K562 (cell line): ENCODE measurements around the gene PARP14. TPM values are rescaled to one million over a fixed set of nuclear protein-coding genes. Genes with fewer than 3 reads are reported as not detected.

Experiments used
- ATAC-seq: fragments of 200-7000 bp; cut with Tn5 transposase; 3 replicates; pipeline ENCODE4 v1.9.1; 2020; ENCODE audit warnings: moderate library complexity
- BruUV-seq: library from RNA; stranded (reverse); fragments of 400-500 nt; replicated peaks from 2 replicates; lab custom pipeline; 2021; lab: Mats Ljungman, UMichigan
- CTCF ChIA-PET: fragments of 300-600 bp; formaldehyde crosslinking; extraction: SDS; loops from one replicate; lab custom pipeline; 2021; ENCODE audit warnings: low intra/inter-chr PET ratio; lab: Yijun Ruan, JAX
- POLR2A ChIA-PET: fragments of 300-600, 350-650 bp; sonication (Branson Sonifier 250); formaldehyde crosslinking; extraction: SDS; loops from one replicate; lab custom pipeline; 2021; ENCODE audit warnings: antibody characterized with exemption, inconsistent platforms; lab: Yijun Ruan, JAX
- DNase-seq, 4 experiments: peaks; one replicate each; pipeline versions ENCODE4 v3.0.0 to v3.0.0-alpha.2; 2011 to 2018; ENCODE audit warnings: low spot score in 3 of 4, mixed read lengths in 3 of 4; ENCODE audit errors: extremely low read depth in 1 of 4
- FAIRE-seq: peaks from 2 replicates; lab custom pipeline; 2011; peaks lifted over from hg19 to GRCh38; lab: Jason Lieb, UNC
- H2AFZ ChIP-seq: 2 replicates; pipeline ENCODE4 v1.6.0; 2011; ENCODE audit warnings: low read depth, low read length, control low read depth, inconsistent platforms
- H3K27ac ChIP-seq: fragments of 200-600 bp; 3 replicates; pipeline ENCODE4 v1.8.0; 2011; ENCODE audit warnings: low read depth, mild to moderate bottlenecking, control low read depth, inconsistent platforms, low read length, moderate library complexity, mixed read lengths; ENCODE audit errors: extremely low read depth
- H3K27me3 ChIP-seq, 2 experiments: fragments of 300-600 bp in 1 of 2; 2 replicates in 1 of 2; 3 replicates in 1 of 2; pipeline versions ENCODE4 v1.6.0 to v1.8.0; 2011; ENCODE audit warnings: inconsistent platforms in 2 of 2, low read length in 2 of 2, mild to moderate bottlenecking in 1 of 2, mixed read lengths in 1 of 2, moderate library complexity in 1 of 2; ENCODE audit not compliant: control insufficient read depth in 2 of 2, insufficient read depth in 2 of 2
- H3K36me3 ChIP-seq: fragments of 300-600 bp; 3 replicates; pipeline ENCODE4 v1.8.0; 2011; ENCODE audit warnings: mild to moderate bottlenecking, low read length, inconsistent platforms; ENCODE audit not compliant: control insufficient read depth, insufficient read depth
- H3K4me1 ChIP-seq, 2 experiments: fragments of 200-600 bp in 1 of 2; replicated peaks in 1 of 2; 2 replicates in 1 of 2; 3 replicates in 1 of 2; pipeline versions ENCODE4 v1.5.1 to v1.8.0; 2011; ENCODE audit warnings: inconsistent platforms in 2 of 2, low read length in 2 of 2, mild to moderate bottlenecking in 1 of 2, mixed read lengths in 1 of 2, moderate library complexity in 1 of 2; ENCODE audit not compliant: control insufficient read depth in 2 of 2, insufficient read depth in 2 of 2
- H3K4me2 ChIP-seq: 2 replicates; pipeline ENCODE4 v1.6.1; 2011; ENCODE audit warnings: low read length, control low read depth, inconsistent platforms, mixed read lengths; ENCODE audit not compliant: insufficient read depth
- H3K4me3 ChIP-seq: fragments of 200-600 bp; sonication (generic), shearing (Covaris generic); 2 replicates; pipeline ENCODE4 v1.5.1; 2016; ENCODE audit warnings: control low read depth, inconsistent platforms
- H3K79me2 ChIP-seq: fragments of 200-600 bp; 3 replicates; pipeline ENCODE4 v1.8.0; 2011; ENCODE audit warnings: low read length, inconsistent platforms; ENCODE audit not compliant: control insufficient read depth, insufficient read depth
- H3K9ac ChIP-seq, 2 experiments: 2 replicates each; pipeline versions ENCODE4 v1.6.0 to v1.6.1; 2011; ENCODE audit warnings: low read depth in 2 of 2, low read length in 2 of 2, control low read depth in 1 of 2, inconsistent platforms in 1 of 2, mild to moderate bottlenecking in 1 of 2, mixed read lengths in 1 of 2; ENCODE audit not compliant: insufficient read depth in 1 of 2
- H3K9me1 ChIP-seq: one replicate; pipeline ENCODE4 v1.6.0; 2011; ENCODE audit warnings: inconsistent platforms, mild to moderate bottlenecking, low read length, moderate library complexity; ENCODE audit not compliant: control insufficient read depth, insufficient read depth
- H3K9me3 ChIP-seq: replicated peaks from 2 replicates; pipeline ENCODE4 v1.5.1; 2011; ENCODE audit warnings: low read depth, low read length, inconsistent platforms; ENCODE audit not compliant: control insufficient read depth, insufficient read depth
- H4K20me1 ChIP-seq: replicated peaks from 2 replicates; pipeline ENCODE4 v1.6.1; 2011; ENCODE audit warnings: low read length, inconsistent platforms, mixed read lengths; ENCODE audit not compliant: control insufficient read depth, insufficient read depth
- ARID3B ChIP-seq: fragments of 250-450 bp; sonication (Bioruptor Pico); IDR thresholded peaks from 2 replicates; pipeline ENCODE4 v1.4.0; 2020; ENCODE audit warnings: borderline replicate concordance
- BRD4 ChIP-seq: fragments of 200-600 bp; sonication (generic); IDR thresholded peaks from 2 replicates; pipeline ENCODE4 v1.6.1; 2017; ENCODE audit warnings: inconsistent platforms
- CEBPG ChIP-seq, 3 experiments: fragments of 200-800 bp in 1 of 3; sonication (Bioruptor generic) in 1 of 3; sonication (generic) in 1 of 3; formaldehyde crosslinking in 1 of 3; IDR thresholded peaks in 2 of 3; conservative IDR thresholded peaks in 1 of 3; 2 replicates each; pipeline versions ENCODE4 v1.6.1 to v1.8.0; 2016 to 2022; ENCODE audit warnings: missing compliant biosample characterization in 2 of 3, missing genetic modification characterization in 2 of 3, mild to moderate bottlenecking in 1 of 3, missing genetic modification reagents in 1 of 3
- FIP1L1 ChIP-seq: fragments of 200-400 bp; formaldehyde crosslinking; IDR thresholded peaks from 2 replicates; pipeline ENCODE4 v1.6.1; 2018; ENCODE audit warnings: mild to moderate bottlenecking, low read depth, low read length; ENCODE audit not compliant: poor library complexity, severe bottlenecking
- HDAC6 ChIP-seq: IDR thresholded peaks from 2 replicates; pipeline ENCODE4 v1.6.1; 2012; ENCODE audit warnings: low read depth, mild to moderate bottlenecking, control low read depth, inconsistent platforms, low read length, moderate library complexity
- HEY1 ChIP-seq: fragments of 250-450 bp; sonication (Bioruptor Pico); IDR thresholded peaks from 2 replicates; pipeline ENCODE4 v1.5.0; 2020; ENCODE audit warnings: mild to moderate bottlenecking, moderate library complexity, borderline replicate concordance
- HMBOX1 ChIP-seq: sonication (generic); IDR thresholded peaks from 2 replicates; pipeline ENCODE4 v1.6.1; 2016
- HOXB6 ChIP-seq: fragments of 250-450 bp; sonication (Bioruptor Pico); IDR thresholded peaks from 2 replicates; pipeline ENCODE4 v1.5.1; 2022; ENCODE audit warnings: mild to moderate bottlenecking, borderline replicate concordance
- MEIS2 ChIP-seq: fragments of 450-650 bp; IDR thresholded peaks from 2 replicates; pipeline ENCODE4 v1.6.1; 2014; ENCODE audit warnings: mild to moderate bottlenecking; ENCODE audit not compliant: partially characterized antibody
- MLX ChIP-seq, 2 experiments: fragments of 450-650 bp in 1 of 2; sonication (generic) in 1 of 2; formaldehyde crosslinking; conservative IDR thresholded peaks; 2 replicates each; pipeline versions ENCODE4 v1.4.0 to v1.8.1; 2020 to 2022; ENCODE audit warnings: mild to moderate bottlenecking in 1 of 2, missing genetic modification reagents in 1 of 2
- NFRKB ChIP-seq: fragments of 450-650 bp; IDR thresholded peaks from 2 replicates; pipeline ENCODE4 v1.6.1; 2016; ENCODE audit warnings: low read depth
- TAL1 ChIP-seq: fragments of 450-650 bp; IDR thresholded peaks from 2 replicates; pipeline ENCODE4 v1.6.1; 2016; ENCODE audit warnings: mild to moderate bottlenecking
- TCF7 ChIP-seq: sonication (generic); IDR thresholded peaks from 2 replicates; pipeline ENCODE4 v1.6.1; 2016; ENCODE audit warnings: antibody characterized with exemption, borderline replicate concordance
- VEZF1 ChIP-seq: fragments of 200-800 bp; sonication (Bioruptor generic); IDR thresholded peaks from 2 replicates; pipeline ENCODE4 v1.6.1; 2017; ENCODE audit warnings: missing genetic modification characterization, missing compliant biosample characterization
- ZKSCAN1 ChIP-seq: fragments of 150-350 bp; IDR thresholded peaks from 2 replicates; pipeline ENCODE4 v1.6.1; 2016; ENCODE audit warnings: low read depth, low read length
- ZNF3 ChIP-seq: fragments of 250-450 bp; sonication (Bioruptor Pico); IDR thresholded peaks from 2 replicates; pipeline ENCODE4 v1.5.0; 2021; ENCODE audit warnings: mild to moderate bottlenecking, moderate library complexity
- whole genome bisulfite sequencing: fragments of 100-300 bp; shearing (Covaris generic); methylation state at CpG from one replicate; pipeline ENCODE4 v1.1.6; 2016; ENCODE audit warnings: low coverage, mixed read lengths; ENCODE audit not compliant: insufficient coverage; ENCODE audit errors: missing lambda C conversion rate; 5-methylcytosine and 5-hydroxymethylcytosine counted together
- in situ Hi-C: fragments of 300-500 bp; cut with MboI; formaldehyde crosslinking; loops from 4 replicates; pipeline ENCODE4 v1.15.0; 2018; ENCODE audit warnings: inconsistent platforms, mixed read lengths
- intact Hi-C: fragments of 100-400 bp; cut with micrococcal nuclease; formaldehyde crosslinking; loops from 2 replicates; pipeline ENCODE4 v1.14.2; 2022
- polyA plus RNA-seq, 8 experiments: library from polyadenylated mRNA; depleted of rRNA in 4 of 8; stranded (reverse) in 5 of 8; unstranded in 3 of 8; fragments of >200 nt; fragmentation: Nextera tagmentation in 2 of 8; fragmentation: Illumina TruSeq in 1 of 8; extraction: Ambion mirVana in 2 of 8; extraction: Trizol in 1 of 8; gene quantifications; 2 replicates each; pipeline versions ENCODE4 v1.2.1 to v1.2.3, GENCODE V29; 2011 to 2014; ENCODE audit warnings: inconsistent platforms in 1 of 8, missing spikeins in 1 of 8
- total RNA-seq, 7 experiments: library from RNA; depleted of rRNA in 6 of 7; stranded (reverse); fragments of >200 nt in 6 of 7; fragmentation: Illumina TruSeq in 2 of 7; extraction: Trizol in 2 of 7; gene quantifications; 2 replicates each; pipeline versions ENCODE4 v1.2.1 to v1.2.3, GENCODE V29; 2011 to 2021; ENCODE audit warnings: low replicate concordance in 1 of 7
- TF ChIP-seq, protein P1 (sequence below), 2 experiments: fragments of 450-650 bp in 1 of 2; sonication (generic) in 1 of 2; formaldehyde crosslinking in 1 of 2; IDR thresholded peaks in 1 of 2; conservative IDR thresholded peaks in 1 of 2; 2 replicates each; pipeline versions ENCODE4 v1.6.1 to v1.8.1; 2016 to 2023; ENCODE audit warnings: mild to moderate bottlenecking in 2 of 2, moderate library complexity in 2 of 2, inconsistent platforms in 1 of 2, missing genetic modification reagents in 1 of 2

The PARP14 gene
- total and polyA plus RNA-seq, 9 of the 15 experiments (the other 6 are each of a cell fraction or from before 2014, with no cell fraction given) = 3.1 to 14.4 (median 9.0) TPM

DNA sequence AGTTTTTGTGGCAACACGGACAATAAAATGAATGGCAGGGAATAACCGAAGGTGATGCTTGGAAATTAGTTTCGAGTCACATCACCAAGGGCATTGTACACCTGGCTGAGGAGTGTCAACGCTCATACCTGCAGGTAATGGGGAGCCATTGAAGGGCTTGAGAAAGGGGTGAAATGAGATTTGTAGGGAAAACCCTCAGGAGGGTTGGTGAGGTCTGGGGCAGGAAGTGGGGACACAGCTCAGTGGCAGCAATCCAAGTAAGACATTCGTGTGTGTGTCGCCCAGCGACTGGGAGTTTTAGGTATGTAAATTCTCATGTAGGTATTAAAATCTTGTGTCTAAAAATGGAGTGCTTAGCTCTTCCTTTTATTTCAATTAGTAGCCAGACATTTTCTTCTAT, 14.3 kb downstream of the PARP14 start:
- Histone ChIP-seq H3K27me3 (no peaks in the 10 kb centered on the region), H4K20me1 (no peaks in the 10 kb centered on the region), H3K4me2 (no peak overlapping the region), H3K9ac (no peak overlapping the region), H2AFZ (no peak overlapping the region), H3K27ac (no peak overlapping the region), H3K9me1 (no peaks in the 10 kb centered on the region), H3K4me1 (no peaks in the 10 kb centered on the region), H3K9me3 (no peaks in the 10 kb centered on the region), H3K79me2 (no peaks in the 10 kb centered on the region), H3K4me3 (no peak overlapping the region), H3K36me3 (peaks cover 14% of the 10 kb centered on the region; the same call in 1 of the 3 replicates)
- CTCF ChIA-PET = no interaction called here
- no peak for ATAC-seq
- WGBS = 85% methylated on average over 7 of the region's 7 CpGs
- intact Hi-C loops = no loop called here
- no peak for DNase-seq
- BruUV-seq = no TSS peak
- no peak for FAIRE-seq
- TF ChIP-seq ZKSCAN1 (no peak), ZNF3 (CRISPR knock-in tag) (no peak), MEIS2 (no peak), VEZF1 (CRISPR knock-in tag) (no peak), ARID3B (CRISPR knock-in tag) (no peak), HEY1 (CRISPR knock-in tag) (no peak), BRD4 (no peak), TAL1 (no peak), HDAC6 (no peak), CEBPG (CRISPR knock-in tag; IDR thresholded peaks at IDR 0.05) (no peak), CEBPG (tag; conservative IDR thresholded peaks at IDR 0.05 in 1 of 2, IDR thresholded peaks at IDR 0.05 in 1 of 2) (no peak), HMBOX1 (no peak), MLX (CRISPR knock-in tag; conservative IDR thresholded peaks at IDR 0.05) (no peak), TCF7 (no peak), NFRKB (no peak), HOXB6 (CRISPR knock-in tag) (no peak), FIP1L1 (no peak)
- TF ChIP-seq, protein P1, sequence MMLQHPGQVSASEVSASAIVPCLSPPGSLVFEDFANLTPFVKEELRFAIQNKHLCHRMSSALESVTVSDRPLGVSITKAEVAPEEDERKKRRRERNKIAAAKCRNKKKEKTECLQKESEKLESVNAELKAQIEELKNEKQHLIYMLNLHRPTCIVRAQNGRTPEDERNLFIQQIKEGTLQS (IDR thresholded peaks at IDR 0.05) = no peak
- TF ChIP-seq, protein P1 (CRISPR knock-in tag; conservative IDR thresholded peaks at IDR 0.05) = no peak
- in situ Hi-C loops = no loop called here
- POLR2A ChIA-PET = no interaction called here
